HG02852 (cell line): ENCODE measurements around the gene HYAL2.
"Not testable (repeated sequence)": the region's sequence is repeated elsewhere in the genome, so short reads cannot be mapped to it uniquely, and the experiment has no call there.

Experiments used
- ATAC-seq: cut with Tn5 transposase; IDR thresholded peaks from one replicate; pipeline ENCODE4 v1.9.1; 2021; ENCODE audit warnings: mild to moderate bottlenecking, moderate library complexity; ENCODE audit not compliant: unreplicated experiment

Gene HYAL2

DNA sequence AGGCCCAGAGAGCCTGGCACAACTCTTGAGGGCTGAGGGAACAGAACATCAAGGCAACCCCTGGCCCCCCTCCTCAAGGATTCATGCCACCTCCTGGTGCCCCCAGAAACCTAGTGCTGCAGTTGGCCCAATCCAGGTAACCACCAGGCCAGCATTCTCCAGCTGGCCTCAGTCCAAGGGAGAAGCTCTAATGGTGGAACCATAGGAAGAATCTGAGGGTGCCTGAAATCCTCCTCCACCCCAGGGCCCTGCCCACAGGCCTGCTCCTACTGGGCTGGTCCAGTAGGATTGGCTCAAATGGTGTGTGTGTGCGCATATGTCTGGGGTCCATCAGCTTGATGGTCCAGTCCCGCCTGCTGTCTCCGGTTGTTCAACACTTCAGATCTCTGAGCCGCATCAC, 7.7 kb downstream of the HYAL2 start:
- no peak for ATAC-seq

DNA sequence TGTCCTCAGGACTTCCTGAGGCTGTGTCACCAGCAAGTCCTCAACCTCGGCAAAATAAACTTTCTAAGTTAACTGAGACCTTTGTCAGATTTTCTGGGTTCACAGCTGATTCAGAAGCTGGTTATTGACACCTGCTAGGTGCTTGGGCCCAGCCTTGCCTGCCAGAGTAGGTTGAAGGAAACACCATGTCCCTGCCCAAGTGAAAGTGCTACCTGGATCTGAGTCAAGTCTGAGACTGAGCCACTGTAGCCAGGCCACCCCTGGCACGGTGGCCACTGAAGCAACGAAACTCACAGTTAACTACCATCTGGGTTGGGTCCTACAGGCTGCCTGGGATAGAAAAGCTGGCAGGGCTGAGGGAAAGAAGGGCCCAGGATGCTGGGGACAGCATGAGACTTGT, 8.2 kb downstream of the HYAL2 start:
- no peak for ATAC-seq

DNA sequence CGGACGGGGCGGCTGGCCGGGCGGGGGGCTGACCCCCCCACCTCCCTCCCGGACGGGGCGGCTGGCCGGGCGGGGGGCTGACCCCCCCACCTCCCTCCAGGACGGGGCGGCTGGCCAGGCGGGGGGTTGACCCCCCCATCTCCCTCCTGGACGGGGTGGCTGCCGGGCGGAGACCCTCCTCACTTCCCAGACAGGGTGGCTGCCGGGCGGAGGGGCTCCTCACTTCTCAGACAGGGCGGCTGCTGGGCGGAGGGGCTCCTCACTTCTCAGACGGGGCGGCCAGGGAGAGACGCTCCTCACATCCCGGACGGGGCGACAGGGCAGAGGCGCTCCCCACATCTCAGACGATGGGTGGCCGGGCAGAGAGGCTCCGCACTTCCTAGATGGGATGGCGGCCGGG, 10.5 kb downstream of the HYAL2 start:
- not testable (repeated sequence) for ATAC-seq

DNA sequence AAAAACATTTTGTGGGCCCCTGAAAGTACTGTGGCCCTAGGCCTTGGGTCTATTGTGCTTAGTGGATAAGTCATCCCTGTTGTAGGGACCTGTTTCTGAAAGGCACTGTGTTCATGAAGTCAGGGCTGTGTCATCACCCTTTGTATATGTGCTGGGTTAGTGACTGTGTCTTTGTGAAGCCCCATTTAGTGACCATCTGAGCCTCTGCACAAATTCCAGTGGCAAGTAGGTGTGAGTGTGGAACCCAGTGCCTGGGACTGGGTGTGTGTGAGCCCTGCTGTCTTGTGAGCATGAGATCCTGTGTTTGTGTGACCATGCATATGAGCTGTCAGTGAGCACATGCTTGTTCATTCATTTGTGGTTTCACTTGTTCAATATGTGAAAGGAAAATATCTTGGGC, 17.9 kb downstream of the HYAL2 start:
- ATAC-seq = no peak

DNA sequence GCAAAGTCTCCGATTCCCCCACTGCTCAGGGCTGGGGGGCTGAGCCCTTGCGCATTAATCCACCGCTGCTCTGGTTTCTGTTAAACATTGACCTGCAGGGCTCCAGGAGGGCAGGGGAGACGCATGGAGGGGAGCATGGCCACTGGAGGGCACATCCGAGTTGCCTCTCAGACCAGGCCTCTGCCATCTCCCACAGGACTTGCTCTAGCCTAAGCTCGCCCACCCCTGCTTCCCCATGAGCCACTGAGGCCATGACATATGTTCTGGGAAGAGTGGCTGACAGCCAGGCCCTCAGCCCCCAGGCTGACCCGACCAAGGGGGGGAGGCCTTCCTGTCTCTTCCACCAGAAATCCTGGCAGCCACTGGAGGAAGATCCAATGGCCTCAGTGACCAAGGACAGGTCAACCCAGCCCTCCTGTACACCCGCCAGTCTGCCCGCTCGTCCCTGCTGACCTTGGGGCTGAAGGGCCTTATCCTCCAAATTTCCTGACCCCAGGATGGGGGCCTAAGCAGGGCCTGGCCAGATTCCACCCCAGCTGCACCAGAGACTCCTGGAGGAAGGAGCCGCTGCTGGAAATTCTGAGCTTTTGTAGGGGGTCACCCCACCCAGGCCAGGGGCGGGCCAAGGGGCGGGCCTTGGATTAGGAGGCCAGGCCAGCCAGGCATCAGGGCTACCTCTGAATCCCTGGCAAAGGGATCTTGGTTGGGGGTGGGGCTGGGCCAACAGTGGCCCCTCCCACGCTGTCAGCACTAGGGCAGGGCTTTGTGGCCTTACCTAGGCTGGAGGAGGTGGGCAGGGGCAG, 19.3 kb downstream of the HYAL2 start, which contains the start of gene HYAL1:
TSS of gene HYAL1 (minus strand) at position 562 of the 803 bp plus-strand sequence. CDS start 618 bp downstream, outside the sequence.
- no peak for ATAC-seq

DNA sequence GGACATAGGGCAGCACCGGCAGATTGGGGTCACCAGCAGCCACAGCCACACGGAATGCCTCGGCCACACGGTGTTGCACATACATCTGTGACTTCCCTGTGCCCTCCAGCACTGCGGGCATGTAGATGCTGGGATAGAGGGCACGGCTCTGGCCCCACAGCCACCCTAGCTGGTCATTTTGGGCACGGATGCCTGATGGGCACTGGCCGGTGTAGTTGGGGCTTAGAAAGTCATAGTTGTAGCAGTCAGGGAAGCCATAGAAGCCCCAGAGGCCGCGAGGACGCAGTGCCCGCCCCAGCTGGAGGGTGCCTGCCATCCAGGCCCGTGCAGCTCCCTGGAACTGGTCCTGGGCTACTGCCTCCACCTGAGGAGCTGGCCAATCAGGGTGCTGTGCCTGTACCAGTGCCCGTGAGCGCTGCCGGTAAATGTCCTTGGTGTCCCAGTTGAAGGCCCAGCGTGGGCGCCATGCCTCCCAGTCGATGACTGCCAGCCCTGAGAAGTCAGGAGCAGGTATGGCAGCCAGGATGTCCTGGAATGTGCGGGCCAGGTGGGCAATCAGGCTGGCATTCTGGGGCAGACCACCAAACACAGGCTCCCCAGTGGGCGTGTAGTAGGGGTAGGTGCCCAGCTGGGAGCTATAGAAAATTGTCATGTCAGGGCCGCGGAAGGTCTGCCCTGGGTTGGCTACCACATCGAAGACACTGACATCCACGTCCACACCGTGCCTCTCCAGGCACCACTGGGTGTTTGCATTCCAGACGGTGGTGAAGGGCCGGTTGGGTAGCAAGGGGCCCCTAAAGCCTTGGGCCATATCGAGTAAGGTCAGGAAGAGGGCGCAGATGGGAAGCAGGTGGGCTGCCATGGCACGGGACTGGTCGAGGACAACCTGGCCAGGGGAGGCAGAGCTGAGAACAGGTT, 20.2 kb downstream of the HYAL2 start:
- ATAC-seq = no peak

DNA sequence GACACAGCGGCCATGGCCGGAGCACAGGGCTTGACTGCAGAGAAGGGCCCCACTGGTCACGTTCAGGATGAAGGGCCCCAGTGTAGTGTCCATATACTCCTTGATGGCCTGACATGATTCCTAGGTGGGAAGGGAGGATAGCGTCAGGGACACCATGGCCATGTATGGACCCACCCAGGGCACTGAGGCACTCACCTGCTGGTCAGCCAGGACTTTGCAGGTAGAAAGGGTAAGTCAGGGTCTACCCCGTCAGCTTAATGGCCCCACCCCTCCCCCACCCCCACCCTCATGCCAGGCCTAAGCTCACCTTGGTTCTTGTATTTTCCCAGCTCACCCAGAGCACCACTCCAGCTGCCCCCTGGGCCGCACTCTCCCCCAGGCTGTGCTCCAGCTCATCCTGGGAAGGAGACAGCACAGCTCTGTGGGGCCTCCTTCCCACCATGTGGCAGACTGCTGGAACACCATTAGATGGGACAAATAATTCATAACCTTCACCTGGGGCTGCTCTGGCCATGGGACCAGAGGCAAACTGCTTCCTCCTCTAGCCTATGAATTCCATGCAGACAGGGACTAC, 21.8 kb downstream of the HYAL2 start:
- no peak for ATAC-seq

DNA sequence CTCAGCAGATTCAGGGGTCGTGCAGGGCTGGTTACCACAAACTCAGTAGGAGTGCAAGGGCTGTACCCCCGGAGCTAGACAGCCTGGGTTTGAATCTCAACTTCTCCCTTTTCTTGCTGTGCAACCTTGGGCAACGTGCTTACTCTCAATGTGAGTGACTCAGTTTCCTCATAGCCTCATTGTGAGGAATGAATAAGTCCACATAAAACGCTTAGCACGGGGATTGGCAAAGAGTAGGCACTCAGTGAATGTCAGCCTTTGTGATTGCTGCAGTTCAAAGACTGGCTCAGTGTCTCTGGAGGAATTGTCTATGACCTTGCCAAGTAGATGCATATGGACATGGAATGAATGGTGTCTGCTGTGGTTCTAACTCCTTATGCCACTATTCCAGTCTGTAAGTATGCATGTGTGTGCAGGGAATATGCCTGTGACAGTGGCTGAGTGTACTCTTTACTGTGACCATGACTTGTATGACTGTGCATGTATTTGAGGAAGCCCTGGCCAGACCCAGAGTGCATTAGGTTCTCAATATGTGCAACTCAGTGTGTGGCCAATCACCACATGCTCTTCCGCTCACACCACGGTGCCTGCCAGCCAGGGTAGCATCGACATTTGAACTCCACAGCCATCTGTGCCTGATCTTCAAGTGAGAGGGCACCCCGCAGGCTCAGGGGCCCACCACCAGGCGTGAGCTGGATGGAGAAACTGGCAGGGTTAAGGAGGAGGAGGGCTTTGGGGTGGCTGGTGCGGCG, 22.4 kb downstream of the HYAL2 start:
- ATAC-seq = no peak

DNA sequence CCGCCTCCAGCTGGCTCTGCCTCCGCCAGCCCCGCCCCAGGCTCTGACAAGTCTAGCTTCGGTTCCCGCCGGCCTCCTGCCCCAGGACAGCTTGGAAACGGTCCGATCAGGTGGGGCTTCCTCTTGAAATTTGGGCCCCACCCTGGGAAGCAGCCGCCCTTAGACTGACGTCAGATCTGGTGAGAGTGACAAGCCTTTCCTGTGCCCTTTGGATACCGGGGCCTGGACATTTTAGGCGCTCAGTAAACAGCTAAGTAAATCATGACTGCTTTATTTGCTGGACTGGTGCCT, 23.0 kb downstream of the HYAL2 start:
- ATAC-seq = no peak

DNA sequence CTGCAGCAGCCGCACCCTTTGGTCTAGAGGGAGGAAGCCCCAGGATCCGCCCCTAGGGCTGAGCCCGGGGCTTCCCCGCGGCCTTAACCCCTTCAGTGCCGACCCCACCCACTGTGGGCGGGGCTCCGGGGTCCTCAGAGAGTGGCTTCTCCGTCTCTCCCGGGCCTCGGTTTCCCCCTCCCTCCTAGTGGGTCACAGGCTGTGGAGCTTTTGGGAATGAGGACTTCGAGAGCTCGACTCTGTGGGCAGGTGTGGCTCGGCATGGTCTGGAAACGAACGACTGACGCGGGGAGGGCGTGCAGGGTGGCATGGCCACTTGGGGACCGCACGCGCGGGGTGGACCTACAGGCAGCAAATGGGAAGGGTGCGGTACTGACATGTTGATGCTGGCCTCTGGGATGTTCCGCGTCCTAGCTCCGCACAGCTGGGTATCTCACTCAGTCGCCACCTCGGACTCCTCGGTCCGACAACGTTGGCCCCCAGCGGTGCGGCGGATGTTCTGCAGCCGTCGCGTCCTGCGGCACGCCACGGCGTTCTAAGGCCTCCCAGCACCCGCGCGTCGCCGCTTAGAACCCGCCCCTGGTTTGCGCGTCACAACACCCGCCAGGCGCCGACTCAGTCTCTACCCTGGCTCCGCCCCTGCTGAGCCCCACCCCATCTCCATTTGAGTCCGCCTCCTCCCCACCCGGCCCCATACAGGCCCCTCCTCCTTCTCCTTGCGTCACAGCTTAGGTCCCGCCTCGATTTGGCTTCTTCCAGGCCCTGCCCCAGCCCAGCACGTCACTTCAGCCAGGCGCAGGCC, 23.5 kb downstream of the HYAL2 start, which contains the start of the genes HYAL3 and NAA80:
TSS of gene HYAL3 (minus strand) at position 570 of the 802 bp plus-strand sequence. CDS start 3,803 bp downstream, outside the sequence.
TSS of gene NAA80 (minus strand) at position 570 of the 802 bp plus-strand sequence. CDS start 1,942 bp downstream, outside the sequence.
- peak; percentile 82 for ATAC-seq

DNA sequence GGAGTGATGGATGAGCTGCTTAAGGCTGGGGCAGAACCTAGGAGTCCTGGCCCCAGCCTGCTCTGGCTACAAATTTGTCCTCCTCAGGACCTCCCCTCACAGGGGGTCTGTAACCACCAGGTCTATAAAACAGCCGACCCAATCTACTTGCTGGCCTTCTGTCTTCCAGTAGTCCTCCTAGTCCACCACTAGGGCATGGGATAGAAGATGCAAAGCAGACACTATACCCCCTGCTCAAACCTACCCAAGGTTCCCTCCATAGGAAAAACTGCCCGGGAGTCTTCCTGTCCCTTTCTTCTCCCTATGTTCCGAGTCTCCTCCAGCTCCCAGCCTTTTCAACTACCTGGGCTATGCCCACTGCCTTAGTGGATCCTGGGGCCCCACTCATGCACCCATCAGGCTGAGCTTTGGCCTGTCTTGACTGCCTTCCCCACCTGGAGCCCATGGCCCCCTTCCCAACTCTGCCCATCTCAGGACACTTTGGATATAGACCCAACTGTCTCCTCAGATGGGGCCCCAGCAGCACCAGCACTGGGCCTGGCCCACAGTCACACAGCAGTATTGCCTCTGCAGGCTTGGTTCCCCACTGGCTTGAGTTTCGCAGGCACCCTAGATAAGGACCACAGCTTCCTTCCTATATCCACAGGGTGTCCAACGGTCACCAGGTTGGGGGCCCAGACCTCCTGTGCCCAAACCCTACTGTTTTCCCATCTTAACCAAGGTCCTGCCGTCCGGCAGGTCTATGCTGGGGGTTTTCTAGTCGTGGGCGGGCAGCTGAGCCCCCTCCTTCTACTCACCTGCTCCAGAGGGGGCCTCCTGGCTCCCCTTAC, 24.4 kb downstream of the HYAL2 start:
- ATAC-seq = no peak

DNA sequence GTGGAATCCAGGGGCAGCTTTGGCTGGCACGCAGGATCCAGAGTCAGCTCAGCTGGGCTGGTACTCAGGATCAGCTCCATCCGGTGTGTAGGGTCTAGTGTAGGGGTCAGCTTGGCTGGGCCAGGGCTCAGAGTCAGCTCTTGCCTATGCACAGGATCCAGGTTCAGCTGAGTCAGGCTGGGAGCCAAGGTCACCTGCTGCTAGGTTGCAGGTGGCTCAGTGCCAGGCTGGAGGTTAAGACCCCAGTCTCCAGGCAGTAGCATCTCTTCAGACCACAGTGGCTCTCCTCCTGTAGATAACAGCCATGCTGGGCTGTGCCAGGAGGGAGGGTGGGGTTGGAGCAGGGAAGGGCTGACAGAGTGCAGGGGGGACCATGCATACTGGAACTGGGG, 25.2 kb downstream of the HYAL2 start:
- no peak for ATAC-seq

DNA sequence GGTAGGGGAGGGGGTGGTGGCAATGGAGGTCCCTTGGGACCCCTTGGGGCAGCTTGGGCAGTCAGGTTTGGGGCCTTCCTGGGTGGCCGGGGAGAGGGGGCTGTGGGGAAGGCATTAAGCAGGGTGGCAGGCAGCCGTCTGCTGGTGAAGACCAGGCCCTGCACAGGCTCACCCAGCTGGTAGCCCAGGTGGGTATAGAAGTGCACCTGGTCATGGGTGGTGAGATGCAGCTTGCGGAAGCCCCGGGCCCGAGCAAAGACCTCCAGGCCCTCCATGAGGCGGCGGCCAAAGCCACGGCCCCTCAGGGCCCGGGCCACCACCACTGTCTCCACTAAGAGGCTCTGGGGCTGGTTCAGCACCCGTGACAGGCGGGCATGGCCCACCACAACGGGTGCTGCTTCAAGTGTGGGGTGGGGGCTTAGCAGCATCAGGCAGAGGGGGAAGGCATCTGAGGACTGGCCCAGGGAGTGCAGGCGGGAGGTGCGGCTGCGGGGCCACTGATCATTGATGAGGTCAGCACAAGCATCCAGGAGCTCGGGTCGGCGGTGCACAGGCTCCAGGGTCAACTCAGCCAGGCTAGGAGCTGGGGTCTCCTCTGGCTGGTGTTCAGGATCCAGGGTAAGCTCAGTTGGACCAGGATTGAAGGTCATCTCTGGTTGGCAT, 25.7 kb downstream of the HYAL2 start:
- ATAC-seq = no peak

DNA sequence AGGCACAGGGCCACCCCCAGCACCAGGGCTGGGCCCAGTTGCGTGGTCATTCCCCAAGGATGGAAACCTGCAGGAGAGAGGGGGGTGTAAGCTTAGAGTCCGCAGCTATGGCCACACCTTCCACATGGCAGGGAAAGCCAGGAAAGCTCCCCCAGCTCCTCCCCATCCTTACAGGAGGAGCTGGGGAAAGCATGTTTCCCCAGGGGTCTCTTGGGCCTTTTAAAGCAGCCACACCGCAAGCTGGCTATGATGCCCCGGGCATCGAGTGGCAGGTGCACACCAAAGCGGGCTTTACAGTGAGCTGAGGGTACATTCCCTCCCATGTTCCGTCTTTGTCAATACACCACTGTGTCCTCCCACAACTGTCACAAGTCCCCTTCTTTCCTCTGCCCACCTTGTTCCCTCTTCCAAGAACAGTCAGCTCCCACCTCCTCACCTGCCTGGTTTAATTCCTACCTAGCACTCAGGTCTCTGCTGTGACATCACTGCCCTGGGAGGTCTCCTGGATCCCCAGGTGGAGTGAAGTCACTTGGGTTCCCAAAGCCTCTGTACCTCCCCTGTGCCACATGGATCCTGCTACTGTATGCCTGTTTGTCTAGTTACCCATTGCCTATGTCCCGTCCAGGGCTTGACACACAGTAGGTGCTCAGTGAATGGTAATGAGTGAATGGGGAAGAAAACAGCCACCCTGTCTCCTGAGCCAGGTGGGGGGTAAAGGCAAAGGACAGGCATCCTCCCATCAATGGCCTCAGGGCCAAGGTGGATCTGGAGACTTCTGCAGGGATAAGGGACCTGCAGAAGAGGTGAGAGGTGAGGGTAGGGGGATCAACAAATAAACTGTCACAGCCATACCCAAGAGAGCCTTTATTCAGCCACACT, 26.8 kb downstream of the HYAL2 start:
- ATAC-seq = no peak

DNA sequence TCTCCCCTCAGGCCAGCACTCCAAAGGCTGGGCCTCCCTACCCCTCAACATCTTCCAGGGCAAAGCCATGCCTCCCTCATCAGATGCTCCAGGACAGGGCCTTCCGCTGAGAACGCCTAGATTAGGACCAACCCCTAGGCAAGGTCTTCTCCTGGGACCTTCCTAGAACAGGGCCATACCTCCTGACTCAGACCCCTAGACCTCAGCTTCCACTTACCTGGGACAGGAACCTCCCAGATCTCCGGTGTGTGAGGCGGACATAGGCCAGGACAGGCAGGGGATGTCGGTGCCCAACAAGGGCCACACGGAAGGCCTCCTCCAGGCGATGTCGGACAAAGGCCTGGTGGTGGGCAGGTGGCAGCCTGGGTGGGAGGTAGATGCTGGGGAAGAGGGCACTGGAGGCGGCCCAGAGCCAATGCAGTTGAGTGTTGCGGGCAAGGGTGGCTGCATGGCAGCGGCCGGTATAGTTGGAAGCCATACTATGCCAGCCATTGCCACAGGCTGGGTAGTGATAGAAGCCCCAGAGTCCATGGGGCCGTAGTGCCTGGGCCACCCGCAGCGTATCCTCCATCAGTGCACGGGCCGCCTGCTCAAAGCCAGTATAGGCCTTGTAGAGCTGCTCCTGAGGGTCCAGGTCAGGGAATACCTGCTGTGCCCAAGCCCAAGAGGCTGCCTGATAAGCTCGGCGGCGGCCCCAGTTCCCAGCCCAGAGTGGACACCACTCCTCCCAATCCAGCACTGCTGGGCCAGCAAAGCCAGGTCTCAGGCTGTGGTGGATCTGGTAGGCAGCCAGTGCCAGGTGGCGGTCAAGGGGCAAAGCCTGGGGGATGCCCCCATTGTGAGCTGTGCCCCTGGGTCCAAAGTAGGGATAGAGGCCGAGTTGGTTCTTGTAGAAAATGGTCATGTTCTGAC, 27.8 kb downstream of the HYAL2 start:
- no peak for ATAC-seq

DNA sequence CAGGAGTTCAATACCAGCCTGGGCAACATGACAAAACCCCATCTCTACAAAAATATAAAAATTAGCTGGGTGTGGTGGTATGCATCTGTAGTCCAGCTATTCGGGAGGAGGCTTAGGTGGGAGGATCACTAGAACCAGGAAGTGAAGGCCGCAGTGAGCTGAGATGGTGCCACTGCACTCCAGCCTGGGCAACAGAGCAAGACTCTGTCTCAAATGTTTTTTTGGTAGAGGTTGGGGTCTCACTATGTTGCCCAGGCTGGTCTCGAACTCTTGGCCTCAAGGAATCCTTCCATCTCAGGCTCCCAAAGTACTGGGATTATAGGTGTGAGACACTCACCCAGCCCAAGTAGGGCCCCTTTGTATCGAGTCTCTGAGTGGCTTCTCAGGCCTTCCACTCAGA, 28.5 kb downstream of the HYAL2 start:
- no peak for ATAC-seq
